H1 (cell line): Measurements from ENCODE around the gene PML.
"Not testable (repeated sequence)": the region's sequence is repeated elsewhere in the genome, so short reads cannot be mapped to it uniquely, and the experiment has no call there.

Experiments used
- ASH2L ChIP-seq: fragments of 200-600, 300-600 bp; sonication (generic); IDR thresholded peaks from one replicate; pipeline ENCODE4 v1.7.1; 2017; ENCODE audit warnings: low read length
- CREB1 ChIP-seq: IDR thresholded peaks from 2 replicates; pipeline ENCODE4 v1.6.1; 2012; ENCODE audit warnings: inconsistent platforms
- EP300 ChIP-seq, 2 experiments: IDR thresholded peaks; 1 replicate in 1 of 2; 2 replicates in 1 of 2; pipeline ENCODE4 v1.6.1; 2011 to 2012; ENCODE audit warnings: low read depth in 2 of 2, low read length in 2 of 2, mild to moderate bottlenecking in 2 of 2, borderline replicate concordance in 1 of 2, inconsistent platforms in 1 of 2, moderate library complexity in 1 of 2
- EZH2 ChIP-seq: fragments of 200-600 bp; sonication (generic); IDR thresholded peaks from 2 replicates; pipeline ENCODE4 v1.7.1; 2012; ENCODE audit warnings: low read depth, mild to moderate bottlenecking, moderate library complexity, low read length, inconsistent platforms; ENCODE audit not compliant: severe bottlenecking
- FOSL1 ChIP-seq: IDR thresholded peaks from 2 replicates; pipeline ENCODE4 v1.6.1; 2011; ENCODE audit warnings: mild to moderate bottlenecking, low read depth, low read length, moderate library complexity; ENCODE audit not compliant: insufficient read depth
- KDM5A ChIP-seq: fragments of 200-600 bp; IDR thresholded peaks from 2 replicates; pipeline ENCODE4 v1.7.1; 2012; ENCODE audit warnings: mild to moderate bottlenecking, low read length, inconsistent platforms, mixed read lengths
- MAFK ChIP-seq: IDR thresholded peaks from 2 replicates; pipeline ENCODE4 v1.6.1; 2012; ENCODE audit warnings: low read depth, mild to moderate bottlenecking, improper control_type of control experiment, low read length
- POLR2A ChIP-seq, 2 experiments: IDR thresholded peaks; 1 replicate in 1 of 2; 2 replicates in 1 of 2; pipeline ENCODE4 v1.6.1; 2011; ENCODE audit warnings: low read depth in 2 of 2, low read length in 2 of 2, mild to moderate bottlenecking in 2 of 2; ENCODE audit errors: control extremely low read depth in 1 of 2
- SIN3A ChIP-seq, 2 experiments: IDR thresholded peaks in 1 of 2; conservative IDR thresholded peaks in 1 of 2; 2 replicates each; pipeline ENCODE4 v1.6.1; 2011 to 2012; ENCODE audit warnings: low read length in 2 of 2, improper control_type of control experiment in 1 of 2, low read depth in 1 of 2, mild to moderate bottlenecking in 1 of 2
- SP2 ChIP-seq: IDR thresholded peaks from 2 replicates; pipeline ENCODE4 v1.6.1; 2012; ENCODE audit warnings: mild to moderate bottlenecking, low read length, inconsistent platforms
- SRF ChIP-seq: IDR thresholded peaks from 2 replicates; pipeline ENCODE4 v1.6.1; 2011; ENCODE audit warnings: mild to moderate bottlenecking, low read depth, low read length, moderate library complexity
- TF ChIP-seq, protein P1 (sequence below), 3 experiments: IDR thresholded peaks; 1 replicate in 2 of 3; 2 replicates in 1 of 3; pipeline versions ENCODE4 v1.5.1 to v1.6.1; 2011; ENCODE audit warnings: low read length in 3 of 3, mild to moderate bottlenecking in 3 of 3, inconsistent platforms in 2 of 3, low read depth in 1 of 3, moderate library complexity in 1 of 3; ENCODE audit not compliant: insufficient read depth in 1 of 3; ENCODE audit errors: control extremely low read depth in 1 of 3
- TF ChIP-seq, protein P2 (sequence below): IDR thresholded peaks from 2 replicates; pipeline ENCODE4 v1.6.1; 2012; ENCODE audit warnings: inconsistent platforms

DNA sequence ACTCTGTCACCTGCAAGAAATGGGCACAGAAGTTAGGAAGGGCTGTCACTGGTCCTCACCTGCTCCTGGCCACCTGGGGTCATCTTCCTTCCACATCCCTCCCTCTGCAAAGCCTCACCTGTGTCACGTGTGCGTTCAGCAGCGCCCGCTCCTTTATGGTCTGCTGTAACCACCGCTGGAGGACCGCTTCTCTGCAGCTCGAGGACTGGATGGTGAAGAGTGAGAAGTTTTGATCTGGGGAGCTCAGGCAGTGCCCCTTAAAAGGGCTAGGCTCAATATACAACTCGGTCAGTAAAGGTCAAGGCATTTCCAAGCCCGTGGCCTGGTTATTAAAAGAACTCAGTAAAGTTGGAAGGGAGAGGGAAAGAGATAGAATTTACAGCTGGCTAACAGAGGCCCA, 81.3 kb downstream of the PML start:
- TF ChIP-seq, protein P1, sequence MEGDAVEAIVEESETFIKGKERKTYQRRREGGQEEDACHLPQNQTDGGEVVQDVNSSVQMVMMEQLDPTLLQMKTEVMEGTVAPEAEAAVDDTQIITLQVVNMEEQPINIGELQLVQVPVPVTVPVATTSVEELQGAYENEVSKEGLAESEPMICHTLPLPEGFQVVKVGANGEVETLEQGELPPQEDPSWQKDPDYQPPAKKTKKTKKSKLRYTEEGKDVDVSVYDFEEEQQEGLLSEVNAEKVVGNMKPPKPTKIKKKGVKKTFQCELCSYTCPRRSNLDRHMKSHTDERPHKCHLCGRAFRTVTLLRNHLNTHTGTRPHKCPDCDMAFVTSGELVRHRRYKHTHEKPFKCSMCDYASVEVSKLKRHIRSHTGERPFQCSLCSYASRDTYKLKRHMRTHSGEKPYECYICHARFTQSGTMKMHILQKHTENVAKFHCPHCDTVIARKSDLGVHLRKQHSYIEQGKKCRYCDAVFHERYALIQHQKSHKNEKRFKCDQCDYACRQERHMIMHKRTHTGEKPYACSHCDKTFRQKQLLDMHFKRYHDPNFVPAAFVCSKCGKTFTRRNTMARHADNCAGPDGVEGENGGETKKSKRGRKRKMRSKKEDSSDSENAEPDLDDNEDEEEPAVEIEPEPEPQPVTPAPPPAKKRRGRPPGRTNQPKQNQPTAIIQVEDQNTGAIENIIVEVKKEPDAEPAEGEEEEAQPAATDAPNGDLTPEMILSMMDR (IDR thresholded peaks at IDR 0.05; ENCODE audit: control extremely low read depth in 1 of 3, insufficient read depth in 1 of 3, low read depth in 1 of 3, low read length in 3 of 3) = not testable (repeated sequence)
- TF ChIP-seq POLR2A (IDR thresholded peaks at IDR 0.05; ENCODE audit: control extremely low read depth in 1 of 2, low read depth in 2 of 2, low read length in 2 of 2); SRF; SIN3A (conservative IDR thresholded peaks at IDR 0.05 in 1 of 2, IDR thresholded peaks at IDR 0.05 in 1 of 2; ENCODE audit: low read depth in 1 of 2, low read length in 2 of 2); CREB1; SP2; FOSL1; EZH2; KDM5A; EP300 (IDR thresholded peaks at IDR 0.05; ENCODE audit: borderline replicate concordance in 1 of 2, low read depth in 2 of 2, low read length in 2 of 2); ASH2L; MAFK: not testable (repeated sequence)
- TF ChIP-seq, protein P2, sequence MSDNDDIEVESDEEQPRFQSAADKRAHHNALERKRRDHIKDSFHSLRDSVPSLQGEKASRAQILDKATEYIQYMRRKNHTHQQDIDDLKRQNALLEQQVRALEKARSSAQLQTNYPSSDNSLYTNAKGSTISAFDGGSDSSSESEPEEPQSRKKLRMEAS = not testable (repeated sequence)
